Stimulated activated naive CD8-positive, alpha-beta T cell treated with anti-CD3 and anti-CD28 coated beads, Interleukin-15, Interleukin-2, amounts not matched to agents 100 U/mL and 50 U/mL, for 24 hours (primary cell): Measurements from ENCODE around the gene RNF183.

Experiments
- ATAC-seq: fragments of 150-1000 bp; cut with Tn5 transposase; one replicate; pipeline ENCODE4 v1.10.0; 2021
- DNase-seq: peaks from one replicate; pipeline ENCODE4 v3.0.0; 2021

RNF183 gene

GRCh38 chr9:113302792-113303418 lies at the start of gene RNF183:
Gene RNF183, minus strand, starts transcription at chr9:113303376. Its CDS starts 5,192 bp downstream, at chr9:113298184.
- DNase-seq (no peak), ATAC-seq (no peak)

GRCh38 chr9:113352411-113352810 lies 49.2 kb upstream of the RNF183 start:
- ATAC-seq = no peak

GRCh38 chr9:113352006-113352405 lies 48.8 kb upstream of the RNF183 start:
- ATAC-seq (no peak), DNase-seq (no peak)

More at GRCh38 chr9:113352411-113352810, 49.2 kb upstream of the RNF183 start:
- no peak for DNase-seq

- DNase-seq = peak; percentile 65
- peak; percentile 72 for ATAC-seq
Measured at GRCh38 chr9:113350937-113351336, 47.8 kb upstream of the RNF183 start.

- DNase-seq = peak; percentile 52
- peak; percentile 37 for ATAC-seq
Measured at GRCh38 chr9:113350107-113350661, 47.0 kb upstream of the RNF183 start.

- peak; percentile 49 for DNase-seq
- ATAC-seq = peak; percentile 38
Measured at GRCh38 chr9:113349445-113350094, 46.4 kb upstream of the RNF183 start, which contains the start of gene BSPRY. Gene BSPRY, plus strand, starts transcription at chr9:113349541. Its CDS starts 39 bp downstream, at chr9:113349580.

- ATAC-seq (no peak), DNase-seq (no peak)
Measured at GRCh38 chr9:113349066-113349444, 45.9 kb upstream of the RNF183 start.

GRCh38 chr9:113348437-113348836 lies 45.3 kb upstream of the RNF183 start:
- ATAC-seq = no peak
- no peak for DNase-seq

- ATAC-seq = no peak
- DNase-seq = no peak
Measured at GRCh38 chr9:113345671-113346070, 42.5 kb upstream of the RNF183 start.

GRCh38 chr9:113345190-113345589 lies 42.0 kb upstream of the RNF183 start:
- ATAC-seq (no peak), DNase-seq (no peak)

GRCh38 chr9:113343732-113344231 lies 40.6 kb upstream of the RNF183 start:
- no peak for DNase-seq
- no peak for ATAC-seq

GRCh38 chr9:113341712-113342410 lies 38.7 kb upstream of the RNF183 start:
- ATAC-seq = no peak
- no peak for DNase-seq

GRCh38 chr9:113340011-113340699 lies 37.0 kb upstream of the RNF183 start, which contains the start of gene WDR31:
Gene WDR31, minus strand, starts transcription at chr9:113340275. Its CDS starts 8,253 bp downstream, at chr9:113332022.
- DNase-seq (peak; percentile 87), ATAC-seq (peak; percentile 98)

- ATAC-seq (no peak), DNase-seq (no peak)
Measured at GRCh38 chr9:113337714-113338113, 34.5 kb upstream of the RNF183 start.

GRCh38 chr9:113331780-113332179 lies 28.6 kb upstream of the RNF183 start:
- DNase-seq (no peak), ATAC-seq (no peak)

GRCh38 chr9:113328045-113328782 lies 25.0 kb upstream of the RNF183 start:
- no peak for ATAC-seq
- no peak for DNase-seq

GRCh38 chr9:113326230-113326629 lies 23.1 kb upstream of the RNF183 start:
- ATAC-seq (no peak), DNase-seq (no peak)

- DNase-seq = no peak
- no peak for ATAC-seq
Measured at GRCh38 chr9:113322671-113323070, 19.5 kb upstream of the RNF183 start.

- DNase-seq (no peak), ATAC-seq (no peak)
Measured at GRCh38 chr9:113320051-113320450, 16.9 kb upstream of the RNF183 start.

GRCh38 chr9:113319054-113319453 lies 15.9 kb upstream of the RNF183 start:
- no peak for ATAC-seq

GRCh38 chr9:113317777-113318176 lies 14.6 kb upstream of the RNF183 start:
- ATAC-seq = no peak

More at GRCh38 chr9:113319054-113319453, 15.9 kb upstream of the RNF183 start:
- no peak for DNase-seq

More at GRCh38 chr9:113317777-113318176, 14.6 kb upstream of the RNF183 start:
- no peak for DNase-seq
